ENCODE results near the gene NUAK1.

Gene NUAK1

DNA sequence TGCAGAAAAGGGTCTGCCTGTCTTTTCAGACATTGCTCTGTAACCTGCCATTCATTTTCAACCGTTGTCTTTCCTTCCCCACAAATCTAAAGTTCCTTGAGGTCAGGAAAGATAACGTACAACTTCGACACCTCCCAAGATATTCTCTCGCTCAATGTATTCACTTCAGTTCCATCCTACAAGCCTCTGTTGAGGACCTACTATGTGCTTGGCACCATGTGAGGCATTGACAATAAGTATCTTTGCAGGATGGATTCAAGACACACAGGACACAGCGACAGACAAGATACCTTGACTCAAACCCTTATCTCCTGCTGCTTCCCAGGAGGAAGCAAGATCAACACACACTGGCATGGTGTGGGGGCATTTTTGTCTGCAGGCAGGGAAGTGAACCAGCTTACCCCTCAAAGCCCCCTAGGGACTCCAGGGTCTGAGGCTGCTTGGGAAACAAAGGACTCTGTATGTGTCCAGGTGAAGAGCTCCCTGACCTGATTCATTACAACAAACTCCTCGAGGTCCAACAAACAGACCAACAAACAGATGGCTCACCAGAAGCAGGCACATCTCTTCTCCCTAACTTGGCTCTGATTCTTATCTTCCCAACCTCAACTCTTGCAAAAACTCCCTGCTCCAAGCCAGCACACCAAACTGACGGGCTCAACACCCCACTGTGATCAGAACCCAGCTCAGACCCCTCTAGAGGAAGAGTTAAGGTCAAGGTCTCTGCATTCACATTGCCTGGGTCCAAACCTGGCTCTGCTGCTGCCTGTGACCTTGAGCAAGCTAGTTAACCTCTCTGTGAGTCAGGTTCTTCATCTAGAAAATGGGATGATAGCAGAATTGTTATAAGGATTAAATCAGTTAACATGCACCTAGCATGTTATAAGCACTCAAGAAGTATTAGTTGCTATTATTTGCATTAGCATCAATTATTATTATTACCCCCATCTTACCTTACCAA is 6.3 kb downstream of the NUAK1 start:
- DNase-seq (ENCODE audit: extremely low read depth in 1 of 2, low read depth in 1 of 2) = no peak

DNA sequence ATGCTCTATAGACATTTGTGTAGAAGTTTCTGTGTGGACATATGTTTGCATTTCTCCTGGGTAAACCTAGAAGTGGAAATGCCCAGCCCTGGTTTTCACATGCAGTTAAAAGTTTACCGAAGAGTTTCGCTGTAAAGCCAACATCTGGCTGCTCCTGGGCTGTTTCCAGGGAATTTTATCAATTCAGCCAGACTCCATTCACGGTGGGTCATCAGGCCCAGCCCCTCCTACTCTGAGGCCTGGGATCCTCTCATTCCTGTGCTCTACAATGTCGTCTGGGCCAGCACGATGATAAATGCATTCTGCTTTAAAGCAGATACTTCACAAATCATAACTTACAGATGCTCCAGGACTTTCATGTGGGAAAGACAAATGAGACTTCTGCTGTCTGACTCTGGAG is 7.1 kb downstream of the NUAK1 start:
- no peak for DNase-seq (ENCODE audit: extremely low read depth in 1 of 2, low read depth in 1 of 2)

DNA sequence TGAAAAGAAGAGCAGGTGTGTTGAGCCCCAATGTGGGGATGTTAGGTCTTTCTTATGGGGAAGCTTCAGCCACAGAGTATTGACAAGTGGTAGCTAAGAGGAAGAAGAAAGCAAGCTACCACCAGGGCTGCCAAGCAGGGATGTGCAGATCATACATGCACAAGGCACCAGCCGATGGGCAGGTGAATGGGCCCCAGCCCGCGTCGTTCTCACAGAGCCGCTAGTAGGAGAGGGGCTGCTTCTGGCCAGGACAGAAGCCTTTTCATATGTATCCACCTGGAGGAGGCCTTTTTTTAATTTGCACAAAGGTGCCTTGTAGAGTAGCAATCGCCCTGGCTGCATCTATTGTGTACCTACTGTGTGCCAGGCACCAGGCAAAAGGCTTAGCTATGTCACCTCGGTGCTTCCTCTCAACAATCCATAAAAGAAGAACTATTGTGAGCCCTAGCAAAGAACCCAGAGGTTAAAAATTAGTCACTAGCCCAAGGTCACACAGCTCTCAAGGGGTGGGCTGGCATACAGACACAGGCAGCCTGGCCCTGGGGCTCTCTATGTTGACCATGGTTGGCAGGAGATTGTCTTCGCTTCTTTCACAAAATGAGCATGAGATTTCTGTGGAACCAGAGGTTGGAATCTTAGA is 8.2 kb downstream of the NUAK1 start:
- no peak for DNase-seq (ENCODE audit: extremely low read depth in 1 of 2, low read depth in 1 of 2)

DNA sequence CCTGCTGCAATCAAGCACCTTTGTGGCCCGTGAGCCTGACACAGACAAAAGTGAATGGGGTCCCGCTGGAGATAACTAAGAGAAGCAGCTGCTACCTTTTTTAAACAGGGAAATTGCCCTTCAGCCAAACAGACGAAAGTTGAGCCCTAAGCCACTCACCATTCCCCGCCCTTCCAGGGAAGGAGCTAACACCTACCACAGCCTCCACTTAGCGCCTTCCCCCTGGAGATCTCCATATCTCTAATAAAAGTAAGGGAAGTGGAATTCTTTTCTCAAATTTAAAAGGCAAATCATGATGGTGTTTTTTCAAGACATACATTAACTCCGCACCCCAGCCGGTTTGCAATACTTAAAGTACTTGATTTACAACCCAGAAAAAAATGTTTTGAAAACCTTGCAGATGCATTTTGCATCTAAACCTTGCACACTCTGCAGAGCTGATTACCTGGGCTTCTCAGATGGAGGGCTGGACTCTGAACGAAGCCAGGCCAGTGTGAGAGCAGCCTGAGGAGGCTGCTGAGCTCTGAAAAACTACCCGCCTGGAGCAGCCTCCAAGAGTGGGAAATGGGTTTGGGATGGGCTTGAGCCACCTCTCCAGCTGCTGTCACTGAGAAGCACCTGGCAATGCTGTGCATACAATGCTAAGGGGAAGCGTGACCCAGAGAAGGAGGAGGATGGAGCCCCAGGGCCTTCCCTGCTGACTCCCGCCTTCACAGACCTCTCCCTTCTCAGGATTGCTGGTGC is 10.0 kb downstream of the NUAK1 start:
- DNase-seq (ENCODE audit: extremely low read depth in 1 of 2, low read depth in 1 of 2) = no peak

DNA sequence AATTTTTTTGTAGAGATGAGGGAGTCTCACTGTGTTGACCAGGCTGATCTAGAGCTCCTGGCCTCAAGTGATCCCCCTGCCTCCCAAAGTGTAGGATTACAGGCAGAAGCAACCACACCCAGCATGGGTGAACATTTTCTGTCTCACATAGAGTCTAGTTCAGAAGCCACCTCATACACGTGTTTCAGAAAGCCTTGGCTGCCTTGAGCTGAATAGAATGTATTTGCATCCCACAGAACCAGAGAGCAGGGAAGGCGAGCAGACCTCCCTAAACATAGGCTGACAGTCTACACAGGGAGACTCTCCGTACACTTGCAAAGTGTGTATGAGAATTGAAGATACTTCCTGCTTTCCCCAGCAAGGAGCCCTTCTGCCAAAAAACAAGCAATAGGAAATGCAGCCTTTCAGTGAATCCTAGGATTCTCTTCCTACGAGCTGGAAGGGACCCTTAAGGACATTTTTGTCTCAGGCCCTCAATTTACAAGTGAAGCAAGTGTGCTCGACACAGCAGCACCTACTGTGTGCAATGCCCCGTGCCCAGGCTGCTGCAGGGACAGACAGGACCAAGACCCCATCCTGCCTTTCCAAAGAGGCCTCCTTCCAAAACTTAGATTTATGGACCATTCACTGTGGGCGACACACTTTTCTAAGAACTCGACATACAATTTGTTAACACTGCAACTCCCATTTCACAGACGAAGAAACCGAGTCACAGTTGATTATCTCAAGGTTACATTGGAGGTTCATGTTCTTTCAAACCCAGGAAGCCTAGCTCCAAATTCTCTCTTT is 11.2 kb downstream of the NUAK1 start:
- DNase-seq (ENCODE audit: extremely low read depth in 1 of 2, low read depth in 1 of 2) = no peak

DNA sequence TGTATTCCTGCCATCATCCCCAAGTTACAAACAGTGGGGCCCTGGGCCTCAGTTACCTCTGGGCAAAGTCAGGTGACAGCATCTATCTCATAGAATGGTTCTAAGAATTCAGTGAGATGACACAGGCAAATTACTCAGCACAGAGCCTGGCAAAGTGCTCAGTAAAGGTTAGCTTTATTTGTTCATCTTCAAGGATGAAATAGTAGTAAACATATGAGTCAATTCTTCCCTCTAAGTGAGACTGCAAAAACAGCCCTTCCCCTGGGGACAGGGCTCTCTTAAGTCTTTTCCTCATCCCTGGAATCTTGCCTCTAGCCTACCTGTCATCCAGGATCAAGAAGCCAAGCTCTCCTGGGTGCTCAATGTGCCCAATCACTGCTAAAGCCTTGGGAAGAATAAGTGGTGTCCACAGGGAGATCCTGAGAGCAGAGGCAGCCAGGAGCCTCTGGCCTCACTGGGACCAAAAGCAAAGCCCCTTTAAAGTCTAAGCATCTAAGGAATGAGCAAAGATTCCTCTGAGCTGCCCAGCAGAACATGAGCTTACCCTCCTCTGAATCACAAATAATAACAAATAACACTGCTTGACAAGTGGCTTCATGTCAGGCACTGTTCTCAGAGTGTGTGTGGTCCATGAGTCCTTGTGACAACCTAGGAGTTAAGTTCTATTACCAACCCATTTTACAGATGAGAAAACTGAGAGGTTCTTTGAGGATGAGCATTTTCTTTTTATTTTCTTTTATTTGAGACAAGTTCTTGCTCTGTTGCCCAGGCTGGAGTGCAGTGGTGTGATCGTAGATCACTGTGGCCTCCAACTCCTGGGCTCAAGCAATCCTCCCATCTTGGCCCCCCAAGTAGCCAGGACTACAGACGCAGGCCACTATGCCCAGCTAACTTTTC is 12.1 kb downstream of the NUAK1 start:
- DNase-seq (ENCODE audit: extremely low read depth in 1 of 2, low read depth in 1 of 2) = no peak

DNA sequence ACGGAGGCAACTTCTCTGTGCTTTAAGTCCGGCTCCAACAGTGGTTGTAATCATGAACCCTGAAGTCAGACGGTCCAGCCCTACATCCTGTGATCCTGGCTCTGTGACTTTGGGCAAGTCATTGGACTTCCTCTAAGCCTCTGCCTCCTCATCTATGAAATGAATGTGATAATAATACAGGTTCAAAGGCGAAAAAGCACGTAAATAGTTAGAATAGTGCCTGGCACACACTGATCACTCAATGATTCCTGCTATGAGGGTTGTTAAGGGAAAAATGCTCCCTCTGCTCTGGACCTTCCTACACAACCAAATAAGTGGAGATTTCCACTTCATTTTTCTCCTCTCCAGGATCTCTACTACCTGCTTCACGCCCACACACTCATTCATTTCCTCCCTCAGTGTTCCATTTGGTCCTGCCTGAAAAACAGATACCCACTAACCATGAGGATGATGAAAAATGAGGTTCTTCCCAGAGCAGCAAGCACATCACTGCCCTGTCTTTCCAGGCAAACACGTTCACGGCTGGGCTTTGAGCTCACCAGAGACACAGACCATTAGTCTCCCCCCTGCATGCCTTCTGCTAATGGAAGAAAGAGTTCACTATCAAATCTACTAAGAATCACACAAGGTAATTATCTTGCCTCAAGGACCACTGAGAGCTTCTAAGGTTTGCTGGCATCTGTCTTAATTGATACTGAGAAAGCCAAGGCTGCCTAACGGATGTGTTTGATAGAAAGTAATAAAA is 13.2 kb downstream of the NUAK1 start:
- no peak for DNase-seq (ENCODE audit: extremely low read depth in 1 of 2, low read depth in 1 of 2)

DNA sequence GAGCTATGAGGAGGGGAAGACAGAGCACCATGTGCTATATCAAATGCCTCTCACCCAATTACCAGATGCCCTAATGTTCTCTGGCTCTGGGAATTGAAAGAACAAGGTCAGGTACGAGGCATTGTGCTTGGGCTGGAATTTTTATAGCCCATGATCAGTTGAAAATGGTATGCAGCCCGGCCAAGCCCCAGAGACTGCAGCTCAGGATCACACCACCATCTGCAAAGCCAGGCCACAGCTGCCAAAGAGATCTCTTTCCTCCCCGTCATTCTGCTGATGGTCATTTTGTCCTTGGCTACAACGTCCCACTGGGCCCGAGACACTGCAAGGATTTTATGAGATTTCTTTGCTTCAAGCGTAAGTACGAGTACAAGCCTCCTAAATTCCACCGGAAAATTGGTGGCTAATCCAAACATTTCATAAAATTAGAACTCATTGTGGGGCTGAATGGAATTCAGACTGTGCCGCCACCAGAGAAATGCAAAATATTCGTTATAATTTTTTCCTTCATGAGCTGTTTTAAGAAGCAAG is 15.1 kb downstream of the NUAK1 start:
- no peak for DNase-seq (ENCODE audit: extremely low read depth in 1 of 2, low read depth in 1 of 2)

DNA sequence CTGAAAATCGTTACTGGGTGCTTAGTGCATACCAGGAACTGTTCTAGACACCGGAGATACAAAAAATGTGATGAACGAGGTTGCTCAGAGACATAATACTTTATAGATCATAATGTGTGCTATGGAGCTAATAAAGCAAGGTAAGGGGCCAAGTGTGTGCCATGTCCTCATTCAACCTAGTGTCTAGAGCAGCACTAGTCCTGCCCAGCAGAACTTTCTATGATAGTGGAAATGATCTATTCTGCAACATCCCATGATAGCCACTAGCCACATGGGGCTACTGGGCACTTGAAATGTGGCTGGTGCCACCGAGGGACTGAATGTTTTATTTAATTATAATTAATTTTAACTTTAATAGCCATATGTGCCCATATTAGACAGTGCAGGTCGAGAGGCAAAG is 15.6 kb downstream of the NUAK1 start:
- DNase-seq (ENCODE audit: extremely low read depth in 1 of 2, low read depth in 1 of 2) = no peak

DNA sequence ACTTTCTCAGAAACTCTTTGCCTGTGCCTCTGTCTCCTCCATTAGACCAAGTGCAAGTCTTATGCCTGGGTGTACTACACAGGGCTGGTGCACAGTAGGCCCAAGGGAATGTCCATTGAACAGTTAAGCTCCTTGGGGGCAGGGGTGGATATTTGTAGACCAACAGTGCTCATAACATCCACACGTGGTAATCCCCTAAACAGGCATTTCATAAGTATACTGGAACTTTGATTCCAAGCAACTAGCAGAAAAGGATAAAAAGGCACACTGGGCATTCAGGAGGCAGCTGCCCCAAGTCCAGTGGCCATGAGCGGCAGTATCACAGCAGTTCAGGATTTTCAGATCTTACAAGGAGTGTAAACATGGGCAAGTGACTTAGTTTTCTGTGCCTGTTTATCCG is 16.8 kb downstream of the NUAK1 start:
- DNase-seq (ENCODE audit: extremely low read depth in 1 of 2, low read depth in 1 of 2) = no peak

DNA sequence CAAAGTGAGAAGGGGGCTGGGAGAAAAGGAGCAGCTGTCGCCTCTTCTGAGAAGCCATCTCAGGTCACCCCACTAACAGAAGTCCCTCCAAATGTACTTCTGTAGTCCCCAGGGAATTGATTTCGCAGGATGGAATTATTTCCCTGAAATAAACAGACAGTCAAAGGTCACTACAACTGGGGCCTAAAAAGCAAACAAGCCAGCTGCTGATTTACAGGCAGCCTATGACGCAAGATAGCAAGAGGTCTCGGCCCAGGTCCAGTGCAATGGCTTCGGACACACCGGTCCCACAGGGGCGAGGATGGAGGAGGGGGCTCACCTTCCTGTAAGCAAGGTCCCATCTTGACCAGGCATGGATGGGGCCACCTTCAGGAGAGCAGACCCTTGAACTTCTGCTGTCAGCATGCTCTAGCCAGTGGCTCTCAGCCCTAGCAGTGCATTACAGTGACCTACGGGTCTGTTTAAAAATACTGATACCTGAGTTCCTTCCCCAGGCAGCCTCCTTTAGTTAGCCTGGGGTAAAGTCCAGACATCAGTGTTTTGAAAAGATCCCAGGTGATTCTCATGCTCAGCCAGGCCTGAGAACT is 18.1 kb downstream of the NUAK1 start:
- DNase-seq (ENCODE audit: extremely low read depth in 1 of 2, low read depth in 1 of 2) = no peak

DNA sequence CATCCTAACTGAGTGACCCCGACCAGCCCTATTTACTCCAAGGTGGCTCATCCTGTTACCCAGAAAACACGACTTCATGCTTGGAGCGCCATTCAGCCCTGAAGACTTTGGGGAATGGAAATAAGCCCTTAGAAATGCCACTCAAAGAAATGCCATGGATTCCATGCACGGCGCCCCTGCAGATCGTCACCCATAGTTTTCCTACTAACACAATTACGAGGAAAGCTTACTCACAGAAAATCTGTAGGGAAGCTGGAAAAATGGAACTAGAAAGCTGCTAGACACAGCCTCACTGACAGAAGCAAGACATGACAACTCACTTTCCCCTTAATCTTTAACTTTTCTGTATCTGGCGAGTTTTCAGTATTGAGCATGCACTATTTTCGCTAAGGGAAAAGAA is 19.5 kb downstream of the NUAK1 start:
- no peak for DNase-seq (ENCODE audit: extremely low read depth in 1 of 2, low read depth in 1 of 2)

DNA sequence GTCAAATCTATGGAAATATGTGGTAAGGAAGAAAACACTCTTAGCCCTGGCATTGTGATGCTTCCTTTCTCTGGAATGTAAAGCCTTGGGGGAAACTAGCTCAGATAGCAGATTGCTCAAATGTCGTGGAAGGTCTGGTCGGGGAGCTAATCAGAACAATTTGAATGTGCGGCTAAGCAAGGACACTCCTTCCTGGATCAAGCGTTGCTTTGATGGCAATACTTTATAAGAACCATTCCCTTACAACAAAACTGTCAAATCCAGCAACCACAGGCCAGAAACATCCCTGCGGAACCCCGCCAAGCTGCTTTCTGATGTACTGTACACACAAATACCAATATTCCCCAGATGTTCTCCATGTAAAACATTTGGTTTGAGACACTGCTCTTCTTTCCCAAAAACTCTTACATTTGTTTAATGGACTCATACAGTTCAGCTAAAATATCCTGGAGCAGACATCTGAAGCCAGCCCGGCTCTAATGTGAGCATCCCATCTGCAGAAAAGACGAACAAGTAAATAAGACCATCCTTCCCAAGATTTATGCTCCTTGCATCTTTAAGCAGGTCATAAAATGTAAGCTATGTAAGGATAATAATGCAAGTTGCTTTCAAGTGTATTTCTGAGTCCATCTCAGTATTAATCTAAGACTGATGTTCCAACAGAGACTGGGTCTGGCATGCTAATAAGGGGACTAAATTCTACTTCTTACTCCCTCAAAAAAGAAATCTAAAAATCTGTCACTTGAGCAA is 20.2 kb downstream of the NUAK1 start:
- no peak for DNase-seq (ENCODE audit: extremely low read depth in 1 of 2, low read depth in 1 of 2)

DNA sequence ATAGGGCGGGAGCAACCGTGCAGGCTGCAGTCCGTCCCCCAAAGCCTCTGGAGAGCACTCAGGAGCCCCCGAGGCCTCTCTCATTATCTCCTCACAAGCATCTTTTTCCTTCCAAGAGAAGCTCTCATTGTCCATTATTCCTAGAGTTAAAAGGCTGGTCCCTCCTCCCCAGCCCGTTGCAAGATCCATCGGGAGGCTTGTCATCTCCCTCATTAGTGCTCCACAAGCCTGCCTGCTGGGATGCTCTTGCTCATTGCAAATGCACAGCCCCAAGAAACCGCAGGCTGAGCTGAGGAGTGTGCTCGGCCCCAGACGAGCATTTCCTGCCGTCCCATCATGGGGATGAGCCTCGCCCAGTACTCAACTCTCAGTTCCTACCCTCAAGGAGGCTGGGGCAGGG is 23.3 kb downstream of the NUAK1 start:
- DNase-seq (ENCODE audit: extremely low read depth in 1 of 2, low read depth in 1 of 2) = no peak

DNA sequence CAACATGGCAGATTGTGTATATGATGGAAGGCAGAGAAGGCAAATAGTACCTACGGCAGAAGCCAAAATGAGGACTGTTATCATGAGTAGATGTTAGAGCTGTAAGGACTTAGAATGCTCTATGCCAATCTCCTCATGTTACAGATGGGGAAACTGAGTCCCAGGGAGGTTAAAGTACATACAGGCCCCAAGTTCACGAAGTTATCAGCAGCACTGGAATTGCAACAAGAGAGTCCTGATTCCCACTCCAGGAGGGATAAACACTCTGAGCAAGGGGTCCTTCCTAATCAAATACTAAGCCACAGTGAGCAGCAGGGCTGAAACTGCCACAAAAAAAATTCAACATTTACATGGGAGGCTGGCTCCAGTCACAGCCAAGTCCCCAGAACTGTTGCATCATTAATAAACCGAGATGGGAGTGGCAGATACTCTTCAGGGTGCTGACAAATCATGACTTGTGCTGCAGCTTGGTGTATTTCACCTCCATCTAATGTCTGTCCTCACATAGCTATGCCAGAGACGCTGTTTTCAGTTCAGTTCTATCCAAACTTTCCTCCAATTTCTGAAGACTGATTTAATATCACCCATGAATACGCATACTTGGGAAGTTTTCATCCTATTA is 24.2 kb downstream of the NUAK1 start:
- no peak for DNase-seq (ENCODE audit: extremely low read depth in 1 of 2, low read depth in 1 of 2)

DNA sequence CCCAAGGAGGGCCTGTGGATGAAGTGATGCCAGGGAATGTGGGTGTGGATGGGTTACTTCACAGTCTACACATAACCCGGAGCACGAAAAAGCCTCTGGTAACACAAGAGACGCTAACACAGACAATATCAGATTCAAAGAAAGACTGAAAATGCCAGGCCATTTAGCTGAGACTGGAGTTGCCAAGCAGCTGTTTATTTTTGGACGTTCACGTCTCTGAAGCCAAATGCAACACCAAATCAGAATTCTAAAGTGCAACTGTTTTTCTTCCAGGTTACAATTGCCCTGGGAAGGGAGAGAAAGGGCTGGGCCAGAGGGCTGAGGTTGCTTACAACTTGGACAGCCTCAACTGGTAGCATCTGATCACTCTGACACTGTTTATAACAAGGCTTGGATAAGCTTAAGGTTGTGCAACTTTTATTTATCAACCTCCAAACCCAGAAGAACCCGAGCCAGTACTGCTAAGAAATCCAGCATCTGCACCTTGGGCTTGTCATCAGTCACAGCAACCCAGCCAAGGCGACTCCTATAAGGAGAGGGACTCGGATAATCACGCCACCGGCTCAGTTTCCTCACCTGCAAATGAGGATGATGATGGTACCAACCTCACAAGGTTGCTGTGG is 24.8 kb downstream of the NUAK1 start:
- no peak for DNase-seq (ENCODE audit: extremely low read depth in 1 of 2, low read depth in 1 of 2)

DNA sequence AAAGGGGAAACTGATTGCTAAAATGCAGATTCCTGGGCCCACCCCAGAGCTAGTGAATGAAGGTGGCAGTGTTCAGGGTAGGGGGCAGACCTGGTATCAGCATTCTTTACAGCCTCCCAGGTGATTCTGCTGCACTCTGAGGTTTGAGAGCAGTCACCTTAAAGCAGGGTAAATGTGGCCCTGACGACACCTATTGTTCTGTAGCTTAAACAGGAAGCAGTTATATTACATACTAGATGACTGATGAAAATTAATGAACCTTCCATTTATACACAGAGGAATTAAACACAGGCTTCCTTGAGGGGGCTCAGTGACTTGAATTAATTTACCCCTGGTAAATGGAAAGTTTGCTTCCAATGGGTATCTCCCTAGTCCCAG is 25.3 kb downstream of the NUAK1 start:
- DNase-seq (ENCODE audit: extremely low read depth in 1 of 2, low read depth in 1 of 2) = no peak
